Measurements from ENCODE around the gene CALHM5.

CALHM5 gene

DNA sequence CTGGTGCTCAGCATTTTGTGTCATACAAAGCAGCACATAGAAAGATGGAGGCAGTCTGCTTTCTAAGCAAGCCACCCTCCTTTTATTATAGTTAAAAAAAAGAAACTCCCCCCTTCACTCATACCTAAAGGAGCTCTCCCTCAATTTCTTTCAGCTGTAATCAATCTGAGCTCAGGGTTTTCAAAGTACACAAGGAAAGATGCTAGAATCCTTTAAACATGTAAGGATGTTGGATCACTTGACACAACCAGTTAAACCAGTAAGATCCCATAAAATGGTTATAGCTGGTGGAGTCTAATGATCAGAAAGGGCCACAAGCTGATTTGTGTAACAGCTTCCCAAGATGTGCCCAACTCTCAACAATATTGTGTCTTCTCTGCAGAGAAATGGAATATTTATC, 42.0 kb downstream of the CALHM5 start, which contains the start of gene CALHM4:
Gene CALHM4, plus strand, starts transcription at position 301 of the 400 bp plus-strand sequence. Its CDS starts 43 bp downstream, at position 344.
- DNase-seq = no peak

GRCh38 chr6:116556065-116556464, 44.6 kb downstream of the CALHM5 start:
- DNase-seq = no peak

DNA sequence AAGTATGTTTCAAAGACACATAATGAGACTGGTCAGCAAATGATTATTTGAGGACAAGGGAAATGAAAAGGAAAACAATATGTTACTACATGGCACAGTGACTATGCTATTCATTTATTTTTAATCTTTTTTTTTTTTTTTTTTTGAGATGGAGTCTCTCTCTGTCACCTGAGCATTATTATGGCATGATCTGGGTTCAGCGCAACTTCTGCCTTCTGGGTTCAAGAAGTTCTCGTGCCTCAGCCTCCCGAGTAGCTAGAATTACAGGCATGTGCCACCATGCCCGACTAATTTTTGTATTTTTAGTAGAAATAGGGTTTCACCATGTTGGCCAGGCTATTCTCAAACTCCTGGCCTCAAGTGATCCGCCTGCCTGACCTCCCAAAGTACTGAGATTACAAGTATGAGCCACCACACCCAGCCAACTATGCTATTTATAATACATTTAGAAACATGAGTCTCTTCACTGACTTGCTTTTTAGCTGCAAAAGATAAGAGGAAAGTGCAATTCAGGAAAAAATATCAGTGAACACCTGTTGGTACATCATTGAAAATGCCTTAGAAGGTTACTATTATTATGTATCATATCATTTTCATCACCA, 45.5 kb downstream of the CALHM5 start:
- DNase-seq = no peak

- DNase-seq = no peak
Observed at GRCh38 chr6:116557893-116558292, 46.5 kb downstream of the CALHM5 start.

GRCh38 chr6:116560130-116560529, 48.7 kb downstream of the CALHM5 start:
- no peak for DNase-seq

GRCh38 chr6:116561377-116562018, 50.1 kb downstream of the CALHM5 start:
- DNase-seq = peak in 1 of 2 experiments; percentile 77

DNA sequence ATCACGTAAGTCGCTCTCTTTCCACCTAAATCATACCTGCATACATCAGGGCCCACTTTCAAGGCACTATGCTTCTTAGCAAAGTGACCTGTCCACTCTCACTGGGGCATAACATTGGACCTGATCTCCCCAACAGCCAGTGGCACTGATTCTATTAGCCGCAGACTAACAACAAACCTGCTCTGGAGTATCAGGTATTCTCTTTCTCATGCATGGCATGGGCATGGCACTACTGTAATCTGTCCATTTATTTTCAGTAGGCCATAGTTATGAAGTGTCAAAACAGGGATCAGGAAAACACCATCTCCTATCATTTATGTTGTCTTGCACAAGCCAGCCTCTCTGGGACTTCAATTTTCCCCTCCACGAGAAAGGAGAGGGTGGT, 50.6 kb downstream of the CALHM5 start:
- no peak for DNase-seq

GRCh38 chr6:116562614-116563013, 51.2 kb downstream of the CALHM5 start:
- DNase-seq = no peak

- no peak for DNase-seq
Observed at GRCh38 chr6:116563830-116564229, 52.4 kb downstream of the CALHM5 start.

DNA sequence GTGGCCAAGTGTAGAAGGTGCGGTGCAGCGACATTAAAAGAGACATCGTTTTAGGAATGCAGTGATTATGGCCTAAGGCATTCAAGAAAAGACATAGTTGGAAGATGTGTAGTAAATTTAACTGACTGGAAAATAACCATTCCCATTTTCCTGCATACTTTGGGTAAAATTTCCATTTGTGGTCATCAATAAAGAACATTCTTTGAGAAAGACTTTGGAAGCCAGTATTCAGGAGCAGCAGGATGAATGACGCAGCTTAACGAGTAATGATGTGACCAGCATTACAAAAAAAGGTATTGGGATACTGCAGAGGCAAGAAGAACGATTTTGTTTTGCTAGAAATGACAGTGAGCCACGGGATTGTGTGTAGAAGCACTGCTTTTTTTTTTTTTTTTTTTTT, 52.9 kb downstream of the CALHM5 start:
- DNase-seq = no peak

- DNase-seq = peak in 1 of 2 experiments; percentile 22
Observed at GRCh38 chr6:116564921-116565872, 53.8 kb downstream of the CALHM5 start.

GRCh38 chr6:116568111-116568510, 56.7 kb downstream of the CALHM5 start:
- no peak for DNase-seq

- no peak for DNase-seq
Observed at GRCh38 chr6:116568821-116569755, 57.6 kb downstream of the CALHM5 start.

DNA sequence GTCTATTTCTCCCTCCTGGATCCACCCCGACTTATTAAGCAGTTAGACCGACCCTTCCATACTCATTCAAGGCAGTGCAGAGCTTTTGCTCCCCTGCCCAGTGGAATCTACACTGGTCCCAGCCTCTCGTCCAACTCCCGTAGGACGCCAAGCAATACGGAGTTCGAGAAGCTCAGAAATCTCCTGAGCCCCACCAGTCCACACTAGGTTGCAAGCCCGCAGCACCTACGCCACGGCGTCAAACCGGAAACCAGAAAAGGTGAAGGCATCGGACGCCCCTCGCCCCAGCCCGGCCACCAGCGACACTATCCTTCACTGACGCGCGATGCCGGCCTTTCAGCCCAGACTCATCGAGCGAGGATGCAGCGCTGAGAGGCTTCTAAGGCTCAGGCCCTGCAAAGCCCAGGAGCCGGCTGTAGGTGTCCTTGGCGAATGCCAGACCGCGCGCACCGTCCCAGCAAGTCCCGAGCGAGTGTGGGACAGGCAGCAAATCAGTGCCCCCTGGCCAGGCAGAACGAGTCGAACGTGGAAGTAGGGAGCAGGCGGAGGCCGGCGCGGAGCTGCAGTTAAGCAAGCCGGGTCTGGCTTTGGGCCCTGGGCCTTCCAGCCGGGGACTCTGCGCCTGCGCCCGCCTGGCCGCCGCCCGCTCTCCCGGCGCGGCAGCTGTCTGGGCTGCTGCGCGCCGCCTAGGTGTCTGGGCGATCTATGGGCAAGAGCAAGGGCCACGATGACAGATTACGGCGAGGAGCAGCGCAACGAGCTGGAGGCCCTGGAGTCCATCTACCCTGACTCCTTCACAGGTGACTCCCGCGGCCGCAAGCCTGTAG, 59.6 kb downstream of the CALHM5 start, which contains the start of gene RWDD1:
Gene RWDD1, plus strand, starts transcription at position 649 of the 827 bp plus-strand sequence. Its CDS starts 79 bp downstream, at position 728.
- peak; percentile 96 to 99 for DNase-seq

DNA sequence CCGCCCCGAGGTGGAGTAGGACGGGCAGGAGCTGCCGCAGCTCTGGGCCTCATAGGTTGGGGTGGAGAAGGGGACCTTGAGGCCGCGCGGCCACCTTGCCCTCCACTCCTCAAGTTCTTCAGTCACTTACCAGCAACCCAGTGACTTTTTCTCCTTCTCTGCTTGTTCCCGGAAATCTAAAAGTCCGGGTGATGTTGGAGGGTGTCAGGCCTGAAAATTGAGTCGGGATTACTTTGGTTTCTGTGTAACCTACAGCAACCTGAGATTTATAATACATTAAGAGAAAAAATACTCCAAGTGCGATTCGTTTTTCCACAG, 60.2 kb downstream of the CALHM5 start:
- DNase-seq = no peak

- DNase-seq = peak in 1 of 2 experiments; percentile 22
Observed at GRCh38 chr6:116572162-116572561, 60.7 kb downstream of the CALHM5 start.
